HG03521 (cell line): ENCODE results near the gene CHRM2.
"Not testable (repeated sequence)": the region's sequence is repeated elsewhere in the genome, so short reads cannot be mapped to it uniquely, and the experiment has no call there.

Experiments
- ATAC-seq: cut with Tn5 transposase; IDR thresholded peaks from one replicate; pipeline ENCODE4 v1.9.1; 2021; ENCODE audit warnings: mild to moderate bottlenecking, moderate library complexity; ENCODE audit not compliant: unreplicated experiment

CHRM2 gene

DNA sequence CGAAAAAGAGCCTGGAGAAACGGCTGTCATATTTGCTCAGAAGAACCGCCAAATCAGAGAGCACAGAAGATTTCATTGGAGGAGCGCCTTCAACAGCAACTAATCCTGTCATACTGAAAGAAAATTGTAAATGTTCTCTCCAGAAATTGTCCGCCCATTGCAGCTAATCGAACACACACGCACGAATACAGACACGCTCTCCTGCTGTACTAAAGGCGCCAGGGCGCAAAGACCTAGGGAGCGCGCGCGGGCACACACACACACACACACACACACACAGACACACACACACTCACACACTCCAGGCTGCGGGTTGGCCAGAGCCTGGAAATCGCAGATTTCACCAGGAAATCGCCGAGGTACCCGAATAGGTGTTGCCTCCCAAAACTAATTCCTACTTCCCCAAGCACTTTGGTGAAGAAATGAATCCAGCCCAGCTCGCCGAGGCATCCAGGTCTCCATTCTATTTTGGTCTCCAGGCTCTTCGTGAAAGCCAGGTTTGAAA is at the start of gene CHRM2:
Gene CHRM2 (plus strand): TSS at position 157 of the 505 bp plus-strand sequence. CDS start 146,214 bp downstream, outside the sequence.
- no peak for ATAC-seq

DNA sequence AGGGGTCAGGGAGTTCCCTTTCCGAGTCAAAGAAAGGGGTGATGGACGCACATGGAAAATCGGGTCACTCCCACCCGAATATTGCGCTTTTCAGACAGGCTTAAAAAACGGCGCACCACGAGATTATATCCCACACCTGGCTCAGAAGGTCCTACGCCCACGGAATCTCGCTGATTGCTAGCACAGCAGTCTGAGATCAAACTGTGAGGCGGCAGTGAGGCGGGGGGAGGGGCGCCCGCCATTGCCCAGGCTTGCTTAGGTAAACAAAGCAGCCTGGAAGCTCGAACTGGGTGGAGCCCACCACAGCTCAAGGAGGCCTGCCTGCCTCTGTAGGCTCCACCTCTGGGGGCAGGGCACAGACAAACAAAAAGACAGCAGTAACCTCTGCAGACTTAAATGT is 37.1 kb upstream of the CHRM2 start:
- ATAC-seq, result not testable (repeated sequence)

DNA sequence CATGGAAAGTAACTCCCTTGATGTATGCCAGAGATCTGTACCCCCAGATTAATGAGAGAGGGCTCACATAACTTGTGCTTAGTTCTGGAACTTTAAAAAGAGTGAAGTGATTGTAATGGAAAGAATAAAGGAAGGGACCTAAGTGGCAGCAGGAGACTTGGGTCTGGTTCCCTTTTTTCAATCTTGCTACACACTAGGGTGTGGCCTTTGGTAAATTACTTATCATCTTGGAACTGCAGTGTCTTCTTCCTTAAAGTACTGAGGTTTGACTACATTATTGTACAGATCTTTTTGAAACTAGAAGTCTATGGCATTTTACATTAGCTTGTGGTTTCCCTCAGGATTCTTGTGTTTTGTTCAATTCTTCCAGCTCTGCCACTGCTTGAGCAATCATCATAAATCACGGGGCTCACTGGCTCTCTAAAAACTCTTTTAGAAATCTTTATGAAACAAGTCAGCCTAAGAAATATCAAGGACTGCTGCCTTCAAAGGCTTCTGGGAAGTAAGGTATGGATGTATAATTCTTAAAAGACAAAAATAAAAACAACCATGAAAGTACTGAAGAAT is 22.5 kb upstream of the CHRM2 start:
- no peak for ATAC-seq

DNA sequence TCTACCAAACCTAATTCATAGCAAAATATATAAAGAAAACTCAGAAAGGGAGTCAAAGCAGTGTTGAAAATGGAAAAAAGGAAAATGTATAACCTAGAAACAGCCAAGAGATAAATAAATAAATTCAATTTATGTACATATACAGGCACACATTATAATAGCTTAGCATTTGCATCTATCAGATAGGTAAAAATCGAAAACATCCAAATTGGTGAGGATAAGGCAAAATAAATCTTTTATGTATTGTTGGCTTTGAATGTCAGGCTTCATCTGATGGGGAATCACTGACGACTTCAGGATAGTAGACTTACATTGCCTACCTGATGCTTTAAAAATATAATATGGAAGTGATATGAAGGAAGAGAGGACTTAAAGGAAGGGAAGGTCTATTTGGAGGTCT is 20.6 kb upstream of the CHRM2 start:
- no peak for ATAC-seq

DNA sequence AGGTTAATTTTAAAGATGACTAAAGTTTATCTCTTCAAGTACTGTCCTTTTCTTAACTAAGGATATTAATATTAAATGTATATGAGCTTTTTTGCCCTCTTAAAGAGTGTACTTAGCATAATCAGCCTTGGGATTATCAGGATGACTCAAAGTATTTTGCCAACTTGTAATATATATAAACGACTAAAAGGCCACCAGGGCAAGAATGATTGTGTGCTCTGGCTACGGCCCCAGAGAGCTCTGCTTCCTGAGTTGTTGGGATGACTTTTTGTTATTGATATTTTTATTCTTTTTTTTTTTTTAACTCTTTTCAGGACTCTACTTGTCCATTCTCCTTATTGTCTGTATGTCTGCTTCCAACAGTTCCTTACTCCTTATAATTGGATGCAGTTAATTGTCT is 14.8 kb upstream of the CHRM2 start:
- no peak for ATAC-seq

DNA sequence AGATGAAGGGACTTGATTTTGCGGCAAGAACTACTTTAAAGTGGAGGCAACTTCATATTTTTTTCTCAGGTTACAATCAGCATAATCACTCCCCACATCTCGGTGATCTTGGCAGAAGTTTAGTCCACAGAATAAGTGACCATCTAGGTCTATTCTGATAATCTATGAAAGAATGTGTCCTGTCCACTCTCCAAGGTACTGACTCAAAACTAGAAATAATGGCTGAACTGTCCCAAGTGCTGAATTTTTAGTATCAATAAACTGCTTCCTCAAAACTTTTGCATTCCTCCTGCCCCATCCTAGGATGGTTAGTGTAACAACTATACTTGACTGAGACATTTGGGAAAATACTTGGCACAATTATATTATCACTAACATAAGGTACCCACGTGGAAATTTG is 10.9 kb upstream of the CHRM2 start:
- ATAC-seq, result no peak

DNA sequence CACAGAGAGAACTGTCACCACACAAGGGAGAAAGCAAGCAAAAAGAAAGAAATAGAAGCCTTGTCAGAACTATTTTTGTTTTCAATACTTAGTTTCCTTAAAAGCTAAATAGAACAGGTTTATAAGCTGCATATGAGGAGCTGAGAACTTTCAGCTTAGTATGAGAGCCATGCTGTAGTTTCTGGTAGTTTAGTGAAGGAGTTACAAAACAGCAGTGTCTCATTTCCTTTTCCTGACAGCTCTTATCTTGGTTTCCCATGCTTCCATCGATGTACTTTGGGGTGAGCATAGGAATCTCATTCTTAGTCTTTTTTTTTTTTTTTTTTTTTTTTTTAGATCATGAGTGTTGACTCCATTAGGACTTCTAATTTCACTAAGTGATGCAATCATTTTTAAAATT is 8.6 kb upstream of the CHRM2 start:
- no peak for ATAC-seq

DNA sequence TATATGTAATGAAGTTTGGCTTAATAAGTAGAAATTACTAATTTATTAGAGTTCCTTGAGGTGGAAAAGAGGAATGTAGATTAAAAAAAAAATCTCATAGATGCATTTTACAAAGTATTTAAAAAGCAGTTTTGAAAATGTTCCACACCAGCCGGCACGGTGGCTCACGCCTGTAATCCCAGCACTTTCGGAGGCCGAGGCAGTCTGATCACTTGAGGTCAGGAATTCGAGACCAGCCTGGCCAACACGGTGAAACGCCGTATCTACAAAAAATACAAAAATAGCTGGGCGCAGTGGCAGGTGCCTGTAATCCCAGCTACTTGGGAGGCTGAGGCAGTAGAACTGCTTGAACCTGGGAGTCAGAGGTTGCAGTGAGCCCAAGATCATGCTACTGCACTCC is 3.2 kb upstream of the CHRM2 start:
- ATAC-seq, result no peak

DNA sequence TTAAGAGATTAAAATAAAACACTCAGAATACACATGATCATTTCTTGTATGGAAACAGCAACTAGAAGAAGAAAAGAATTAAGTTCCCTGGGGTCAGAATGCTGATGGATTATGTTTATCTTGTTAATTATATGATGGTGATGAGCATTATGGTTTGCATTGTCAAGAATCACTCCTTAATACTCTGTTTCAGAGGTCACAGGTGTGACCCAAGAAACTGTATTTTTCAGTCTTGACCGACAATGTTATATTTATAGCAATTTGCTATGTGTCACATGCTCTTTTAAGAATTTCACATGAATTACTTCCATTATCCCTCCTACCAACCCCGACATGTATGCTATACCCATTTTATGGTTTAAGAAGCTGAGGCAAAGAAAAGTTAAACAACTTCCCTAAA is 2.7 kb upstream of the CHRM2 start:
- no peak for ATAC-seq

DNA sequence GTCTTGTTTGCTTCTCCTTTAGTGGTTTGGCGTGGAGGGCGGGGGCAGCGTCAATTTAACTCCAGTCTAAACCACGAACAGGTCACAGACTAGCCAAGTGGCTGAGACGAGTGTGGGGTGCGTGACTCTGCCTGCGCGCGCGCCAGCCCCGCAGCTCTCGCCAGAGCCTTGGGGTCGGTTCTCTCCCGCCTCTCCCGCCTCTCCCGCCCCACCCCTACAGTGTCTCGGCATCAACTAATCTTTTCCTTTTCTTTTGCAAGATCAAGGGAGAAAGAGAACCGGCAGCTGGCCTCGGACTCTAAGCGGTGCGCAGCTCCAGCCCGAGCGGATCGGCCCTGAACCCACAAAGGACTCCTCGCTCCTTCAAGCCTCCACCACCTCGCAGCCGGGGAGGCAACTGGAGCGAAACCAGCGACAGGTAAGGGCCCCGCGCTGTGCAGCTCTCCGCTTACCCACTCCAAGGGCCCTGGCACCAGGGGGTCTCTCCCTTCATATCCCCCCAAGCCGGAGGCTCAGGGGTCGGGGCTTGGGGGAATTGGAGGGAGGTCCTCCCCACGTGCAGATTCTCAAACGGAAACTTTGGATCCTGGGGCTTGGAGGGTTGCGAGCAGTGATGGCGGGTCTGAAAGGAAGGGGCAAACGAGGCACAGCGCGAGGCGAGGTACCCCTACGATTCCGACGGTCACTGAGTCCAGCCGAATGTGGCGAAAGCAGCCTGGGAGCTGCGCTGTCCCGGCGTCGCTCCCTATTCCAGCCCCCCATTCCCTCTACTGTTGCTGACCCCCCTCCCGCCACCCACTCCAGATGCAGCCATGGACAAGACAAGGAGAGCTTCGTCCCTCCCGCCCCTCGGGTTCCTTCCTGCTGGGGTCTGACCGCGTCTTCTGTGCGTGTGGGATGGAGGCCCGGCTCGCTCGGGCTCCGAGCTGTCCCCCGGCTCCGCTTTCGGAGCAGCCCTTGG is 829 bp downstream of the CHRM2 start:
- no peak for ATAC-seq

DNA sequence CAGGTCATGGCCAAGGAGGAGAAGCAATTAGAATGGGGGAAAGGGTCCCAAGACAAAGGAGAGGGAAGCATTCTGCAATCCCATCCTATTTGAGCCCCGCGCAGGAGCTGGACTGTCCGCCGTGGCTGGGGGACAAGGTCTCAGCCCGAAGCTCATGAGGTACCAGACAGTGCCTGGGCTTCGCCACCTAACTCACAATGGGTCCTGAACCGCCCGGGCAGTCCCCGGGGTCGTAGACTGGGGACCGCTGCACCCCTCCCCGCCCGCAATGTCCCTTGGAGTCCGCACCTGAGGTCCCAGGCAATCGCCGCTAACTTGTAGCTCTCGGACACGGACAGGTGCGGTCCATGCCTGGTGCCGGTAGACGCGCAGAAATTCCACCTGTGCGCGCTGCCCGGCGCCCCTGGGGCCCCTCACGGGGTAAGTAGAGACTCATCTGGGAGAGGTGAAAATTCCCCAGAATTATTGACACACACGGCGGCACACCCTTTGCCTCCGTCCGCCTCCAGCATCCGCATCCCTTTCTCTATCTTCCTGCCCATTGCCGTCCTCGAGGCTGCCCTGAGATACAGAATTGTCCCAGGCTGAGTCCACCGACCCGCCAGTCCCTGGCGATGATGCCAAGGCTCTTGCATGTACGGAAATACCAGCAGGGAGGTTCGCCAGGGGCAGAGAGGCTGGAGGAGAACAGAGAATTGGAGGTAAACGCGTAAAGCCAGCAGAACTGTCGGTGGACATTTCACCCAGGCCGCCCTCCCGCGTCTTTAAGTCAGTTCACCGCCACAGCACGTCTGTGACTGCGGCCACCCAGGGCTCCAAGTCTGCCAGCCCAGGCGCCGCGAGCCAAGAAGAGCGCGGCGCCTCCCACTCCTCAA is 1.8 kb downstream of the CHRM2 start:
- no peak for ATAC-seq

DNA sequence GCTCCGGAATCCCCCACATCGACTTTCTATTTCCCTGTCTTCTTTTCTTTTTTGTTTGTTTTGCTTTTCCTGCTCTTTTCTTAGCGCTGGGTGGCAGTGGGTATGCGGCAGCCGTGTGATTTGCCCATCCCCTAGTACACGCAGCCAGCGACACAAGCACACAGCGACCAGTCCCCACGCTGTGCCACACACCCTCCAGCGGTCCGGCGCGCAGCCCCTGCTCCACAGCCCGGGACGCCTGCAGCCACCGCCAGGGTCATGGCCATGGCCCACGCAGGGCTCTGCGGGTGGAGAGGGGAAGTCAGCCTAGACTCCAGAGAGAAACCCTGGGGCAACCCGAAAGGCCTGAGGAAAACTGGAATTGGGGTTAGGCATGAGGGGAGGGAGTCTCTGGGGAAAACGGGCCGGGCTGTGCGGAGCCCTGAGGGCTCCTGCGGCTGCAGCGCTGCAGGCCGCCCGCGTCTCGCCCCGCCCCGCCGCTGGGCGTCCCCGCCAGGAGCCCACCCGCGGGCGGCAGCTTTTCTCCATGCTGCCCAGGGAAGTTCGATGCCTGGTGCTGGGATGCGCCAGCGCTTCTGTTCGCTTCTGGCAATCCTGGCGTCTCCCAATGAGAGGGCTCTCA is 2.5 kb downstream of the CHRM2 start:
- ATAC-seq, result no peak

DNA sequence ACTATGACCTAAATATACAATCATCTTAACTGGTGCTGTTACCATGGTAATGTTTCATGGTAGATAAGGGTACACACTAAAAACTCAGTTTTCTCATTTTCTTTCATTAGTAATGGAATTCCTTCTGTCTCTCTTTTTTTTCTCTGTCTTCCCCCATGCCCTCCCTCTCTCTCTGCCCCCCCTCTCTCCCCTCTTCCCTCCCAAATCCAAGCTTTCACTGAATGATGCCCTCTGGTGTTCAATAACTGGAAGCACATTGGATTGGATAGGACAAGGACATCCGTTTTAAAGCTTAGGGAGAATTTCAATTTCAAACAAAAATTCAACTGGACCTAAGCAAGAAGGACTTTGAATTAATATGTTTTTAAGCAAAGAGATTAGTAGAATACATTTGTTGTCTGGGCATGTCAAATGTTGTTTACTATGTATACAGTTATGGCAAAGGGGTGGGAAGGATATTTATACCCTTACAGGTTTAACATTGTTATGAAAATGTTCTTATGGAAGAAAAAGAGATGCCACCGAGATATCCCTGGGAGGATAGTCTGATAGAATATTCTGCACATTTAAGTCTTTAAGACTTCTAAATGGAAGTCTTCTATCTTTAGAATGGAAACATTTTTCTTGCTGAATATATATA is 6.1 kb downstream of the CHRM2 start:
- no peak for ATAC-seq

DNA sequence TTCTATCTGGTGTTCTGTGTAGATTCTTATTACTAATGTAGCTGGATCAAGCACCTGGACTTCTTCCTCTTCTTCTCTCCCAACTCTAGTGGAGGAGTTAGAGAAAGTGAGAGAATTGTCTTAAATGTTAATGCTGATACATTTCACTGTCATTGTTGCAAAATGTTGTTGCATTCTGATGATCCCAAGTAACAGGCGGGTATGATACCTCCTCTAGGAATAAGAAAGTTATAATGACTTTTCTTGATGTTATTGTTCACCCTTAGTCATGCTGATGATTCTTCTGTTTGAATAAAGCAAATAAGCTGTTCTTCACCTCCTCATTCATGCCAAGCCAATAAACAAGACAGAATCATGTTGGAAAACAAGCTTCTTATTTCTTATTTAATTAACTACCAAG is 9.1 kb downstream of the CHRM2 start:
- ATAC-seq, result no peak

DNA sequence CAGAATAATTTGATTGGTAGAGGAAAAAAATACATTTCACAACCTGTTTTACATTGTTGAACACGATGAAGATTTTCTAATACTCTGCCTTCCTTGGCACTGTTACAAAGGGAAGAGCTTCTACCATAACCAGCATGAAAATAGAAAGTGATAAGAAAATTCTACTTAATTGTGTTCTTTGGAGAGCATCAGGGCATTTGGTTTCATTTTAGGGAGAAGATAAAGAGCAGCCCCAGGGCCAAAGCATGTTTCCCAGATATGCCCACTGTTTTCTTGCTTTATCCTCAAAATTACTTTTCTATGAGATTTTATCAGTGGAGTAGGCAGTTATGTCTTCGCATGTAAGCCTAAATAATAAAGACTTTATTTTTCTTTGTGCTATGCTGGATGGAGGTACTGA is 9.5 kb downstream of the CHRM2 start:
- no peak for ATAC-seq

DNA sequence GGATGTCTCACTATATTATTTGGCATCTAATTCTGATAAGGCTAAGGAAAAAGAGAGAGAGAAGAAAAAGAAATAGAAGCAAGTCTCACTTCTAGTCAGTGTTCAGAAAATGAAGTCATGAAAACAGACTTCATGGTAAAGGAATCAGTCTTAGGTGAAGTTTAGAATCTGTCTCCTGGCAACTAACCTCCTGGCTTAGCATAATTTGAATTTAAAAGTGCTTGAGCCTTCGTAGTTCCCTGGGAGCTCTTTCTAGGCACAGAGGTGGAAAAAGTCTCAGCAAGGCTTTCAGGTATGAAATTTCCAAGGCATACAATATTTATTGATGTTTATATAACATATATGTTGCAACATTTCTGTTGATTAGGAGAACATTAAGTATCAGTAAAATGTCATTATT is 10.4 kb downstream of the CHRM2 start:
- no peak for ATAC-seq

DNA sequence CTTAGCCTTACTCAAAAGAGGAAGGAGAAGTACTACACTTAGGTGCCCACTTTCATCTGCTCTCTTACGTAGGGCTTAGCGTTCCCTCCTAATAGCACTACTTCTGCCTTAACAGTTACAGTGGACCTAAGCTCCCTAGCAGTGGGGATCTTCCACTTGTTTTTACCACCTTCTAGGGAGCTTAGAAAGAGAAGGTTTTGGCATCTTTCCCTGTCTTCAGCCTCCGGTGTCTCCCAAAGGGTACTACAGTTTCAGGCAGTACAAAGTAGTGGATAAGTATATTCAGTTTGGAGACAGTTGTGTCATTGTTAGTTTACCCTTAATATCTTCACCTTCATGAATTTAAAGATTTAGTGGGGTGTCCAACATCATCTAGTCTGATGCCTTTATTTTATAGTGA is 14.6 kb downstream of the CHRM2 start:
- no peak for ATAC-seq

DNA sequence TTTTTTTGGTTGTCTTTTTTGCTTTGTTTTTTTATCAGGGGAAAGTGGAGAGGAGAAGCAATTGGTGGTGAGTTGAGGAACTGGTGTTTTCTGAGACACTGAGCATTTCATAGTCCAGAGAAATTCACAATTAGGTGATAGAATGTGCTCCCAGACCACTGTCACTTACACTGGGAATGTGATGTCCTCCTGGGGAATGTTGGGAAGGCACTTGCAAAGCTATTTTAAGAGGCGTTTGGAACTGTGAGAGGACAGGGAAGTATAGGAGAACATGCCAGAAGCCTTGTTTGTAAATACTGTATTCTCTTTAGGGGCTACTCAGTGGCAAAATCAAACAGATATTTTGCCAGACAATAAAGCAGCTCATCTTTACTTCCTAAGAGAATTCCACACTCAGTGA is 16.0 kb downstream of the CHRM2 start:
- ATAC-seq, result no peak

DNA sequence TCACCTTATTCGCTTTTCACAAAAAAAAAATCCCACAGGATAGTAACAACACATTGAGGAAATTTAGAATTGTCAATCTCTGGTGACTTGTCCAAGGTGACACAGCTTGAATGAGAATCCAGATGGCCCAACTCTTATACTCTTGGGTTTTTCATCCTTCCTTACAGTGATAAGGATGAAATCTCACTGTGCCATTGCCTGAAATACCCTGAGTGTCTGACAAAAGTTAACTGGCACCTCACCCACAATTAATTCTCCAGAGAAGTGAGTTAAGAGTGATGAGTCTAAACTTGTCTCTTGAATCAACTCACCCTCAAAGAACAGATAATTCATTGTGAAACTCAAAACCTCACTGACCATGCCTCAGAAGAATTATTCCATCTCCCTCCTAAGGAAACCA is 18.9 kb downstream of the CHRM2 start:
- no peak for ATAC-seq

DNA sequence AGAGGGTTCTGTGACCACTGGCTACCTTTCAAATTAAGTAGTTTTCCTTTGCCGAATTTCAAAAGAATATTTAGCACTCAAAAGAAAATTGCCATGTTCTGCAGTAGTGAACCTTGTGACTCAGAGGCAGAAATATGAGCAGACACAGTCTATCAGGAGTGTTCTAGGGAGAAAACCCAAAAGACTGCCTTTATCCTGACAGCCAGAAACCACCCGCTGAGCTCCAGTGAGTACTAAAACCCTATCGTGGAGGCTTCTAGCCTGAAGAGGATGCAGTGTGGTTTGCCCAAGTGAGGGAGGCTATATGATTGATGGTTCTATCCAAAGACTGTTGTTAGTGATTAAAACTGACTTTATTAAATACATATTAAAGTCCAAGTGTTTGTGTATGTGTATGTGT is 21.9 kb downstream of the CHRM2 start:
- ATAC-seq, result no peak
